Testis (tissue), 3 donors: ENCODE measurements around the gene KRTAP9-7. TPM values are rescaled to one million over a fixed set of nuclear protein-coding genes. Genes with fewer than 3 reads are reported as not detected.
A peak's percentile ranks its signal among the peaks of the same experiment; 100 is the strongest.

Experiments
- DNase-seq: peaks from one replicate; pipeline ENCODE4 v3.0.0-alpha.2; 2019
- H3K27ac ChIP-seq, 2 donors: fragments of 200-600 bp; sonication (generic); one replicate each; pipeline ENCODE4 v1.5.1; 2019
- H3K27me3 ChIP-seq: fragments of 200-600 bp; sonication (generic); one replicate; pipeline ENCODE4 v1.5.1; 2019
- H3K36me3 ChIP-seq: fragments of 200-600 bp; sonication (generic); one replicate; pipeline ENCODE4 v1.5.1; 2017; ENCODE audit warnings: low read depth; ENCODE audit errors: missing control alignments
- H3K4me1 ChIP-seq: fragments of 200-600 bp; sonication (generic); one replicate; pipeline ENCODE4 v1.5.1; 2019
- H3K4me3 ChIP-seq, 2 donors: fragments of 200-600 bp; sonication (generic); one replicate each; pipeline ENCODE4 v1.5.1; 2017 to 2019
- H3K9me3 ChIP-seq: fragments of 200-600 bp; sonication (generic); one replicate; pipeline ENCODE4 v1.5.1; 2017
- POLR2A ChIP-seq: fragments of 450-650 bp; IDR thresholded peaks from one replicate; pipeline ENCODE4 v1.6.1; 2017; ENCODE audit warnings: antibody characterized with exemption, mild to moderate bottlenecking, moderate library complexity
- WGBS, 2 donors: methylation state at CpG; one replicate each; pipeline ENCODE4 v1.1.5; 2018; 5-methylcytosine and 5-hydroxymethylcytosine counted together
- intact Hi-C: fragments of 100-400 bp; cut with DNase I; formaldehyde crosslinking; loops from one replicate; pipeline ENCODE4 v1.15.1; 2023; ENCODE audit warnings: low total_unique reads
- polyA plus RNA-seq: library from polyadenylated mRNA; stranded (reverse); fragments of 350-450 nt; fragmentation: Illumina TruSeq; extraction: RNeasy Lipid Tissue Mini Kit (QIAGEN cat#74804); gene quantifications from one replicate; pipeline ENCODE4 v1.2.3, GENCODE V29; 2014; ENCODE audit warnings: low read depth, low replicate concordance; ENCODE audit not compliant: insufficient read depth
- small RNA-seq, 2 donors: library from RNA; depleted of rRNA; stranded (forward); fragments of <200 nt; gene quantifications; one replicate each; pipeline ENCODE3, GENCODE V24; 2016
- total RNA-seq, 2 donors: library from RNA; depleted of rRNA; stranded (reverse); fragments of >200 nt; gene quantifications; one replicate each; pipeline ENCODE4 v1.2.3, GENCODE V29; 2016
- TF ChIP-seq, protein P1 (sequence below), 3 experiments: fragments of 450-650 bp in 2 of 3; fragments of 200-600 bp in 1 of 3; sonication (generic) in 1 of 3; IDR thresholded peaks; one replicate each; pipeline ENCODE4 v1.5.1; 2016 to 2019; ENCODE audit warnings: antibody characterized with exemption in 3 of 3, mild to moderate bottlenecking in 2 of 3, moderate library complexity in 1 of 3

KRTAP9-7 gene
- total and polyA plus RNA-seq, 3 donors from 2014 or later = 0.47 TPM; not detected in 2

DNA sequence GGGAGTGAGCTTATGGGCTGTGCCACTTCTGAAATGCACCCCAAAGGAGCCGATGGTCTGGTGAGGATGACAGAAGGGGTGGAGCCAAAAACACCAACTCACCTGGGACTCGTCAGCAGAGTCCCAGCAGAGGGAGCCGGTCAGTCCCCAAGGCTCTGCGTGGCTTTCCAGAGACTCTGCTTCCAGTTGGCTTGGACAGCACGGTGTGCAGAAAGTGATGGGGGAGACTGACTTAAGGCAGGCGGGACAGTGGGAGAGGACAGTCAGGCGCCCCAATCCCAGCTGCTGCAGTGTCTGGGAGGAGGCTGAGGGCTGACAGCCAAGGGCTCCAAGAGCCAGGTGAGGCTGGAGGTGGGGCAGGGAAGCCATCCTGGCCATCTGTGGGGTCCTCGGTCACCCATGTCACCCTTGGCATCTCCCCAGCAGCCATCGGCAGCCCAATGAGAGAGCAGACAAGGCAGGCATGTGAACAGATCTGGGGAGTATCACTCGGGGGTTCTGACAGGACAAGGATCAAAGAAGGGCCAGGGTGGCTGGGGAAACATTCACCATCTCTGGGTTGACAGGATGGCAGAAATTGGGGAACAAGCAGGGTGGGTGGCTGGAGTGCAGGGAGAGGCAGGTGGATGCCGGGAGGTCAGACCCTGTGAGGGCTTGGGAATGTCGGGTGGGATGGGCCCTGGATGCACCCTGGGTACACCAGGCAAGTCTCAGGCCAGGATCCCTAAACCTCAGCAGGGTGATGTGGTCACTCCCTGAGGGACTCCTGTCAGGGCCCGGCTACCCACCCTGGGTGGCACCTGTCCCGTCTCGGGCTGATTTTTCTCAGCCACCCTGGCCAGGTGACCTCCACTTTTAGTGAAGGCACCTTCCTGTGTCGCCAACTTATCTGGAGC lies 48.9 kb downstream of the KRTAP9-7 start:
- WGBS, 2 donors = 81 to 84% methylated on average over 16 of the region's 16 CpGs
- Histone ChIP-seq H3K4me1 (no peaks in the 10 kb centered on the region), H3K27ac (no peak overlapping the region), H3K27me3 (no peaks in the 10 kb centered on the region), H3K36me3 (no peaks in the 10 kb centered on the region), H3K4me3 (no peak overlapping the region), H3K9me3 (no peaks in the 10 kb centered on the region)
- intact Hi-C loops = loop anchor here (10.0 kb wide), 1 partner anchor 420 kb away; no protein-coding TSS in a partner anchor
- TF ChIP-seq, protein P1, sequence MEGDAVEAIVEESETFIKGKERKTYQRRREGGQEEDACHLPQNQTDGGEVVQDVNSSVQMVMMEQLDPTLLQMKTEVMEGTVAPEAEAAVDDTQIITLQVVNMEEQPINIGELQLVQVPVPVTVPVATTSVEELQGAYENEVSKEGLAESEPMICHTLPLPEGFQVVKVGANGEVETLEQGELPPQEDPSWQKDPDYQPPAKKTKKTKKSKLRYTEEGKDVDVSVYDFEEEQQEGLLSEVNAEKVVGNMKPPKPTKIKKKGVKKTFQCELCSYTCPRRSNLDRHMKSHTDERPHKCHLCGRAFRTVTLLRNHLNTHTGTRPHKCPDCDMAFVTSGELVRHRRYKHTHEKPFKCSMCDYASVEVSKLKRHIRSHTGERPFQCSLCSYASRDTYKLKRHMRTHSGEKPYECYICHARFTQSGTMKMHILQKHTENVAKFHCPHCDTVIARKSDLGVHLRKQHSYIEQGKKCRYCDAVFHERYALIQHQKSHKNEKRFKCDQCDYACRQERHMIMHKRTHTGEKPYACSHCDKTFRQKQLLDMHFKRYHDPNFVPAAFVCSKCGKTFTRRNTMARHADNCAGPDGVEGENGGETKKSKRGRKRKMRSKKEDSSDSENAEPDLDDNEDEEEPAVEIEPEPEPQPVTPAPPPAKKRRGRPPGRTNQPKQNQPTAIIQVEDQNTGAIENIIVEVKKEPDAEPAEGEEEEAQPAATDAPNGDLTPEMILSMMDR (IDR thresholded peaks at IDR 0.05) = no peak
- TF ChIP-seq POLR2A = no peak
- DNase-seq = peak; percentile 30

DNA sequence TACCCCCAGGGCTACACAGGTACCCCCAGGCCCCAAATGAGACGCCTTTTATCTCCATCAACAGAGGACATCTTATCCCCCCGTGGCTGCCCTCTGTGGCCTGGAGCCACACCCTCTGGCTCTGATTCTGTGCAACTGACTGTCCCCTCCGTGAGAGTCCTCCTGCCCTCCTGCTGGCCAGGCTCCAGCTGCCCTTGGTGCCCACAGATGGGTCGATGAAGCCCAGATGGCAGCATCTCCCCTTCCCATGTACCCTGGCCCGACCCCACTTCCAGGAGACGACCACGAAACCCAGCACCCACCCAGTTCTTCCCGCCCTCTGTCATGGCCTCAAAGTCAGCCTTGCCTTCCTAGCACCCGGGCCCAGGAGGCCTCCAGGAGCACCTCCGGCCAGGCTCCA lies 49.6 kb downstream of the KRTAP9-7 start:
- TF ChIP-seq, protein P1 (IDR thresholded peaks at IDR 0.05) = no peak
- TF ChIP-seq POLR2A = no peak
- 89 to 93% methylated on average over 3 to 10 of the region's 10 CpGs for WGBS, 2 donors
- intact Hi-C loops = loop anchor here (10.0 kb wide), 1 partner anchor 420 kb away; no protein-coding TSS in a partner anchor
- DNase-seq = no peak
- H3K27me3 ChIP-seq = no peaks in the 10 kb centered on the region
- H3K36me3 ChIP-seq = no peaks in the 10 kb centered on the region
- H3K4me1 ChIP-seq = no peaks in the 10 kb centered on the region
- H3K9me3 ChIP-seq = no peaks in the 10 kb centered on the region
- H3K27ac ChIP-seq = no peak overlapping the region
- no peak overlapping the region for H3K4me3 ChIP-seq

DNA sequence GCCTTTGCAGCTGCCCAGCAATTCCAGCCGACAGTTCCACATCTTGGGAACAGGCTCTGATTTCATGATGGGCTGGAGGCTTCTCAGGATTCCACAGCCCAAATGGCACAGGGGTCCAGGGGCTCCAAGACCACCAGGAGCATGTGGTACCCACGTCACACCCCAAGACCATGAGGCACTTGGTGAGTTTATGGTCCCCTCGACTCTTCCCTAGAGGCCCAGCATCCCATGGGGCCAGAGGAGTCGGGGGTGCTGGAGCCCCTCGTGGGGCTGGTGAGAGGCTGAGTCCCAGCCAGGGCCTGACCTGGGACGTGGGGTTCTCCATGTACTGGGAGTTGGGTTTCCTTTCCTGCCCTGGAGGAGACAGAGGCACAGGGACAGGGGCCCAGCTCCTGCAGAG lies 50.1 kb downstream of the KRTAP9-7 start:
- no peak overlapping the region for H3K4me3 ChIP-seq
- no peaks in the 10 kb centered on the region for H3K36me3 ChIP-seq
- WGBS, 2 donors = 95 to 100% methylated on average over 1 to 6 of the region's 6 CpGs
- no peak overlapping the region for H3K27ac ChIP-seq
- H3K27me3 ChIP-seq = no peaks in the 10 kb centered on the region
- intact Hi-C loops = loop anchor here (10.0 kb wide), 1 partner anchor 421 kb away; no protein-coding TSS in a partner anchor
- H3K9me3 ChIP-seq = no peaks in the 10 kb centered on the region
- TF ChIP-seq POLR2A = no peak
- TF ChIP-seq, protein P1 (IDR thresholded peaks at IDR 0.05) = no peak
- no peak for DNase-seq
- no peaks in the 10 kb centered on the region for H3K4me1 ChIP-seq

Small RNAs within 50 kb of the gene (small RNA-seq; reads per million reads assigned to genes)
- 0 reads per million in 2 donors for gene KRTAP9-10P

Other genes with a start within 250 kb of the KRTAP9-7 start
Only the 30 nearest of the 41 such genes appear.
- gene KRTAP4-7, start 191.5 kb upstream of the KRTAP9-7 start, total RNA-seq = not detected
- gene KRTAP4-7, start 191.5 kb upstream of the KRTAP9-7 start, polyA plus RNA-seq = not detected
- not detected for gene KRTAP4-8, start 177.6 kb upstream of the KRTAP9-7 start, total RNA-seq
- not detected for gene KRTAP4-8, start 177.6 kb upstream of the KRTAP9-7 start, polyA plus RNA-seq
- gene KRTAP4-16, start 173.5 kb upstream of the KRTAP9-7 start, total RNA-seq = not detected
- not detected for gene KRTAP4-16, start 173.5 kb upstream of the KRTAP9-7 start, polyA plus RNA-seq
- not detected for gene KRTAP4-9, start 170.3 kb upstream of the KRTAP9-7 start, total RNA-seq
- not detected for gene KRTAP4-9, start 170.3 kb upstream of the KRTAP9-7 start, polyA plus RNA-seq
- not detected for gene KRTAP4-11, start 157.3 kb upstream of the KRTAP9-7 start, total RNA-seq
- not detected for gene KRTAP4-11, start 157.3 kb upstream of the KRTAP9-7 start, polyA plus RNA-seq
- gene KRTAP4-12, start 151.5 kb upstream of the KRTAP9-7 start, total RNA-seq = not detected
- gene KRTAP4-12, start 151.5 kb upstream of the KRTAP9-7 start, polyA plus RNA-seq = not detected
- not detected for gene KRTAP4-6, start 135.2 kb upstream of the KRTAP9-7 start, total RNA-seq
- not detected for gene KRTAP4-6, start 135.2 kb upstream of the KRTAP9-7 start, polyA plus RNA-seq
- not detected for gene KRTAP4-5, start 125.9 kb upstream of the KRTAP9-7 start, total RNA-seq
- not detected for gene KRTAP4-5, start 125.9 kb upstream of the KRTAP9-7 start, polyA plus RNA-seq
- not detected for gene KRTAP4-4, start 115.0 kb upstream of the KRTAP9-7 start, total RNA-seq
- not detected for gene KRTAP4-4, start 115.0 kb upstream of the KRTAP9-7 start, polyA plus RNA-seq
- gene KRTAP4-3, start 107.5 kb upstream of the KRTAP9-7 start, total RNA-seq = not detected
- gene KRTAP4-3, start 107.5 kb upstream of the KRTAP9-7 start, polyA plus RNA-seq = not detected
- gene KRTAP4-2, start 97.5 kb upstream of the KRTAP9-7 start, total RNA-seq = not detected
- not detected for gene KRTAP4-2, start 97.5 kb upstream of the KRTAP9-7 start, polyA plus RNA-seq
- gene KRTAP4-1, start 90.8 kb upstream of the KRTAP9-7 start, total RNA-seq = not detected
- not detected for gene KRTAP4-1, start 90.8 kb upstream of the KRTAP9-7 start, polyA plus RNA-seq
- not detected for gene KRTAP9-1, start 85.8 kb upstream of the KRTAP9-7 start, total RNA-seq
- not detected for gene KRTAP9-1, start 85.8 kb upstream of the KRTAP9-7 start, polyA plus RNA-seq
- not detected for gene KRTAP9-2, start 49.0 kb upstream of the KRTAP9-7 start, total RNA-seq
- not detected for gene KRTAP9-2, start 49.0 kb upstream of the KRTAP9-7 start, polyA plus RNA-seq
- not detected for gene KRTAP9-3, start 43.2 kb upstream of the KRTAP9-7 start, total RNA-seq
- not detected for gene KRTAP9-3, start 43.2 kb upstream of the KRTAP9-7 start, polyA plus RNA-seq
- gene KRTAP9-8, start 37.7 kb upstream of the KRTAP9-7 start, total RNA-seq = not detected
- not detected for gene KRTAP9-8, start 37.7 kb upstream of the KRTAP9-7 start, polyA plus RNA-seq
- gene KRTAP9-4, start 26.0 kb upstream of the KRTAP9-7 start, total RNA-seq = not detected
- not detected for gene KRTAP9-4, start 26.0 kb upstream of the KRTAP9-7 start, polyA plus RNA-seq
- gene KRTAP9-9, start 20.3 kb upstream of the KRTAP9-7 start, total RNA-seq = not detected
- not detected for gene KRTAP9-9, start 20.3 kb upstream of the KRTAP9-7 start, polyA plus RNA-seq
- gene KRTAP9-6, start 10.3 kb upstream of the KRTAP9-7 start, total RNA-seq = not detected
- gene KRTAP9-6, start 10.3 kb upstream of the KRTAP9-7 start, polyA plus RNA-seq = not detected
- gene KRTAP29-1, start 27.2 kb downstream of the KRTAP9-7 start, total RNA-seq = not detected
- not detected for gene KRTAP29-1, start 27.2 kb downstream of the KRTAP9-7 start, polyA plus RNA-seq
- gene KRTAP16-1, start 33.6 kb downstream of the KRTAP9-7 start, total RNA-seq = not detected
- not detected for gene KRTAP16-1, start 33.6 kb downstream of the KRTAP9-7 start, polyA plus RNA-seq
- not detected for gene KRTAP17-1, start 40.0 kb downstream of the KRTAP9-7 start, total RNA-seq
- not detected for gene KRTAP17-1, start 40.0 kb downstream of the KRTAP9-7 start, polyA plus RNA-seq
- 1 to 10 TPM in 1 of 2 donors, under 1 TPM in 1; 0.50 to 3.1 TPM for gene KRT33A, start 75.1 kb downstream of the KRTAP9-7 start, total RNA-seq
- 2.3 TPM for gene KRT33A, start 75.1 kb downstream of the KRTAP9-7 start, polyA plus RNA-seq
- gene KRT33B, start 94.1 kb downstream of the KRTAP9-7 start, total RNA-seq = under 1 TPM in 1 of 2 donors, not detected in 1; 0.25 TPM
- gene KRT33B, start 94.1 kb downstream of the KRTAP9-7 start, polyA plus RNA-seq = not detected
- under 1 TPM; 0.50 to 0.55 TPM for gene KRT34, start 106.6 kb downstream of the KRTAP9-7 start, total RNA-seq
- gene KRT34, start 106.6 kb downstream of the KRTAP9-7 start, polyA plus RNA-seq = 1.2 TPM
- gene KRT31, start 121.9 kb downstream of the KRTAP9-7 start, total RNA-seq = under 1 TPM in 1 of 2 donors, not detected in 1; 0.74 TPM
- 0.53 TPM for gene KRT31, start 121.9 kb downstream of the KRTAP9-7 start, polyA plus RNA-seq
- gene KRT37, start 148.9 kb downstream of the KRTAP9-7 start, total RNA-seq = not detected
- not detected for gene KRT37, start 148.9 kb downstream of the KRTAP9-7 start, polyA plus RNA-seq
- gene KRT38, start 165.3 kb downstream of the KRTAP9-7 start, total RNA-seq = not detected
- not detected for gene KRT38, start 165.3 kb downstream of the KRTAP9-7 start, polyA plus RNA-seq
- gene KRT32, start 191.7 kb downstream of the KRTAP9-7 start, total RNA-seq = under 1 TPM in 1 of 2 donors, not detected in 1; 0.19 TPM
- not detected for gene KRT32, start 191.7 kb downstream of the KRTAP9-7 start, polyA plus RNA-seq
- gene KRT35, start 205.5 kb downstream of the KRTAP9-7 start, total RNA-seq = not detected
- gene KRT35, start 205.5 kb downstream of the KRTAP9-7 start, polyA plus RNA-seq = 0.18 TPM